Stimulated activated CD4-positive, alpha-beta T cell treated with anti-CD3 and anti-CD28 coated beads, TNF-alpha, amount 100 ng/mL, for 4 hours (primary cell): ENCODE measurements around the gene PI4KA.
"Not testable (repeated sequence)": the region's sequence is repeated elsewhere in the genome, so short reads cannot be mapped to it uniquely, and the experiment has no call there.

Experiments
- DNase-seq, 3 experiments: peaks; one replicate each; pipeline ENCODE4 v3.0.0-alpha.2; 2020; ENCODE audit warnings: low read depth in 3 of 3

Gene PI4KA

DNA sequence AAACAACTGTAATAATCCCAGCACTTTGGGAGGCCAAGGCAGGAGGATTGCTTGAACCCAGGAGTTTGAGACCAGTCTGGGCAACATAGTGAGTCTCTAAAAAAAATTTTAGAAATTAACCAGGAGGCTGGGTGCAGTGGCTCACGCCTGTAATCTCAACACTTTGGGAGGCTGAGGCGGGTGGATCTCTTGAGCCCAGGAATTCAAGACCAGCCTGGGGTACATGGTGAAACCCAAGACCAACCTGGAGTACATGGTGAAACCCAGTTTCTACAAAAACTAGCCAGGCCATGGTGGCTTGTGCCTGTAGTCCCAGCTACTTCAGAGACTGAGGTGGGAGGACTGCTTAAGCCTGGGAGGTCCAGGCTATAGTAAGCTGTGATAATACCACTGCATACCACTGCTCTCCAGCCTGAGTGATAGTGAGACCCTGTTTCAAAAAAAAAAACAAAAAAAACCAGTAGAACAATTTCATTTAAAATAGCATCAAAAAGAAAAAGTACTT lies 11.2 kb downstream of the PI4KA start:
- no peak for DNase-seq

DNA sequence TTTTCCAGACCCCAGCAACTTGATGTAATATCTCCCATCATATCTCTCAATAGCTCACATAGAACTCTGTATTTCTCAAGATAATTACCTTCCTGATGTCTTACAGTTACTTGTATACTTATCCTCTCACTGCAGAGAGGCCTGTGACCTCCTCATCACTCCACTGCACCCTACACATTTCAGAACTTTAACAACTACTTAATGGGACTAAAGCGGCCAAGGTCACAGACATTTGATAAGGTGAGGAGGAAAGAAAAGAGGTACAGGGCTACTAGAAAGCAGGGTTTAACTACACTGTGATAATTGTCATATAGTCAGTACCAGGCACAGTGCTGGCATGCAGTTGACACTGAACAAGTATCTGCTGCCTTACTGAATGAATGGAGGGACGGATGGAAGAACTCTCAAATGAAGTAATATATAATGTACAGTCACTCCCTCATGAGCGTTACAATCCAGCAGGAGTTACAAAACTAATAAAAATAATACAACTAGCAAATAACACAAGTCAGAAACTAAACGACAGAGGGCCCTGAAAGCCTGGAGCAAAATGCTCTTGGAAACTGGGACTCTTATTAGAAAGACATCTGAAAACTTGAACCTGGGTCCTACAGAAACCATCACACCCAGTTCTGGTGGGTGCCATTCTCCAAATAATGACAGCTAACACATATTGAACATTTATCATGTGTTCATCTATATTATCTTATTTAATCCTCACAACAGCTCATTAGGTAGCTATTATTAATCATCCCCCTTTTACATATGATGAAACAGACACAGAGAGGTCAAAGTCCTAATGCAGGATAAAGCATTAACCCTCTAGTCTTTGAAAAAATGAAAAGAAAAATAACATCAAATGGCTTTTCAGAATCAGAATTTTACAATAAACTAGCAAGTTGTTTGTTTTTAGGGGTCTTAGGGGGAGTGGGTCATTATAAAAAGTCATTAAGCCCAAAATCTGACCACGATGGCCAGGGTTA lies 14.3 kb downstream of the PI4KA start:
- no peak for DNase-seq

DNA sequence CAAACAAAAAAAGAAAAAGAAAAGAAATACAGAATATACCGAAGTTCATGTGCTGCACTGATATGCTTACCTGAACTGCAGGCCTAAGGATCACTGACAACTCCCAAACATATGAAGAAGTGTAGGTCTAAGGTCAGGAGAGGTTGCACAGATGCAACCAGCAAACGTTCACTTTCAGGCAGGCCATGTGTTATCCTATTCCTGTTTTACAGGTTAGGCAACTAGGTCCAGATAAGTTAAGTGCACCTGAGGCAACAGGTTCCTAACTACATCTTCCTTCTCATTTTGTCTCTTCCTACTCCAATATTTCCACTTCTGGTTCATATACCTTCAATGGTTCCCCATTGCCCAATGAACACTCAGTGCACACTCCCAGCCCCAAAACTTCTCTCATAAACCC lies 15.1 kb downstream of the PI4KA start:
- DNase-seq, result no peak

DNA sequence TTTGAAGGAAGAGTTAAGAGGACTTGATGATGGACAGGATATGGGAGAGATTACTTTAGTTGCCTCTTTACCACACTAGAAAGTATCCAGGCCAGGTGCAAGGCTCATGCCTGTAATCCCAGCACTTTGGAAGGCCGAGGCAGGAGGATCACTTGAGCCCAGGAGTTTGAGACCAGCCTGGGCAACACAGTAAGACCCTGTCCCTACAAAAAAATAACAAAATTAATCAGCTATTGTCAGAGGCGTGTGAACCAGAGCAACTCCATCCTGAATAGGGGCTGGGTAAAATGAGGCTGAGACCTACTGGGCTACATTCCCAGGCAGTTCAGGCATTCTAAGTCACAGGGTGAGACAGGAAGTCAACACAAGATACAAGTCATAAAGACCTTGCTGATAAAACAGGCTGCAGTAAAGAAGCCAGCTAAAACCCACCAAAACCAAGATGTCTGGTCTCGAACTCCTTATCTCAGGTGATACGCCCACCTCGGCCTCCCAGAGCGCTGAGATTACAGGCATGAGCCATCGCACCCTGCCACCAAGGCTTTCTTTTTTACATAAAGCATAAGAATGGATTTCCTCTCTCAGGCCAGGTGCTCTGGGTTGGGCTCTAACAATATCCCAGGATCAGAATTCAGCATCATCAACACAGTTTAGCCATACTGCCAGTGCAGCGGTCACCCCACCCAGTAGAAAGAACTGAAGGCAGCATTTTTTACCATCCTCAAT lies 17.8 kb downstream of the PI4KA start:
- DNase-seq, result no peak

DNA sequence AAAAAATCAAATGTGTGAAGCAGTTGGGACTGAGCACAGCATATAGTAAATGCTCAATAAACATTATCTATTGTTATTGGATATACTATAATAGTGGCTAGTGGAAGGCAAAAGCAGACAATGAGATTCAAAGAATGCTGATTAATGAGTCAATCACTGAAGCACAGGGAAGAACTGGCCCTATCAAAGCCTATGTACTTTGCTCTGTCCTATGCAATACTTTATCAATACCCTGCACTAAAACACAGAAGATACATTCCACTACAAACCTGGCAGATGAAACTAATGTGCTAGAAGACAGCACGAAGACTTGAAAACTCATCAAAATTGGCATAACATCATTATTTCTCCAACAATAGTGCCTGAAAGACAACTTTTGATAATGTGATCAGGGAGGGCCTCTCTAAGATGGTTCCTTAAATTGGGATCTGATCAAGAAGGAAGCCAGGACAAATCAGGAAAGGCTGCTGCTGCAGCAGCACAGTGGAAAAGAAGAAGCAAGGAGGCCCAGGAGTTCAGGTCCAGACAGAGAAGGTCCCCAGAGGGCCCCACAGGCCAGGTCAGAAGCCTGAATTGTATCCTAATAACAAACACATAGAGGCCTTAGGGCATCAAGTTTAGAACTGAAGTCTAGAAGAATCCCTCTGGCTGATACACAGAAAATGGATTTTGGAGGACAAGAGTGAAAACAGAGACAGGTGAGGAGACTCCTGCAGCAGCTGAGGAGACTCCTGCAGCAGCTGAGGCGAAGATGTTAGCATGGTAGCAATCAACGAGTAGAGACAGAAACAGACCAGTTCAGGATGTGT lies 18.6 kb downstream of the PI4KA start:
- DNase-seq, result no peak

DNA sequence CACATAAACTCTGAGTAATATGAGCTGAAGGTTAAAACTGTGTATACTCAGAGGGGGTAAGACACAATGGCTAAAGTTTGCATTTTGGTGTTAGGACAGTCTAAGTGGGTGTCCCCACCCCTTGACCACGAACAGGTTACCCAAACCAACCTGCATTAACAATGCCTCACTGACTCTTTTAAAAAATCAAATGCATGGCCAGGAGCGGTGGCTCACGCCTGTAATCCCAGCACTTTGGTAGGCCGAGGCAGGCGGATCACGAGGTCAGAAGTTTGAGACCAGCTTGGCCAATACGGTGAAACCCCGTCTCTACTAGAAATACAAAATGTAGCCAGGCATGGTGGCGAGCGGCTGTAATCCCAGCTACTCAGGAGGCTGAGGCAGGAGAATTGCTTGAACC lies 19.3 kb downstream of the PI4KA start:
- not testable (repeated sequence) for DNase-seq

DNA sequence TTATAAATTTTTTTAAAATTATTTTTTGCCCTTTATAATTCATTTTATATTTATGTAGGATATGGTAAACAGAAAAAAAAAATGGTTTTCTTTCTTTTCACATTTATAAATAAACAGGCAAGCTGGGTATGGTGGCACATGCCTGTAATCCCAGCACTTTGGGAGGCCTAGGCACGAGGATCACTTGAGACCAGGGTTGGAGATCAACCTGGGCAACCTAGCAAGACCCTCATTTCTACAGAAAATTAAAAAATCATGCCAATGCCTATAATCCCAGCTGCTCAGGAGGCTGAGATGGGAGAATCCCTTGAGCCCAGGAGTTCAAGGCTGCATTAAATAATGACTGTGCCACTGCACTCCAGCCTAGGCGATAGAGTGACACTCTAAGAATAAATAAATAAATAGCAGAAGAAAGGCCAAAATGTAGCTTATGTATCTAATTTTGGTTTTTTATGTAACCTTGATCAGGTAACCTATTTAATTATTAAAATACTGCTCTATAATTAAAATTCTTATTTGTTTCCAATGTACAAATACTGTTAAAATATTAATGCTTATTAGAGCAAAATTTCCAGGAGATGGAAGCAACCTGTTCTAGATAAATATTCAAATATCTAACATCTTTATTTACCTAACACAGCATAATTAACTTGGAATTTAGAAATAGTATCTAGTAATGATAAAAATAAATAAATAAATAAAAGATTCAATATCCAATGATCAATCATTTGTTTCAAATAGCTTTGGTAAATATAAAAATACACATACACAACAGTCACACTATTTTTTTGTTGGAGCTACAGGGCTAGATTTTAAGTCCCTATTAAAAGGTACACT lies 21.4 kb downstream of the PI4KA start:
- DNase-seq, result no peak

DNA sequence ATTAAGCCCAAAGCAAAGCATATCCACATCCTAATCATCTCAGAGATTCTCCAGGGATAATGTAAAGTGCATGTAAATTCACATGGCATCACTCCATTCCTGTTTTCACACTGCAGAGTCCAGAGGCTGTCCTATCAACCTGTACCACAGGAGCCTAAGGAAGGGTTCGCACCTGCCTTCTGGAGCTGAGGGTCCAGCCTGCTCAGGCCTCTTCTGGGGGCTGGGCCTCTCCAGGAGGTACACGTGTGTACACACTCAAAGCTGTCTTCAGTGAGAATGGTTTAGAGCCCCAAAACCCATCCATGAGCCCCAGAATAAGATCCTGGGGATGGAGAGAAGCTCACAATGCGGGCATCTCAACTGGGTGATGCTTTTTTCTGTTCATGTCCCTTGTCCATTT lies 23.9 kb downstream of the PI4KA start:
- no peak for DNase-seq

DNA sequence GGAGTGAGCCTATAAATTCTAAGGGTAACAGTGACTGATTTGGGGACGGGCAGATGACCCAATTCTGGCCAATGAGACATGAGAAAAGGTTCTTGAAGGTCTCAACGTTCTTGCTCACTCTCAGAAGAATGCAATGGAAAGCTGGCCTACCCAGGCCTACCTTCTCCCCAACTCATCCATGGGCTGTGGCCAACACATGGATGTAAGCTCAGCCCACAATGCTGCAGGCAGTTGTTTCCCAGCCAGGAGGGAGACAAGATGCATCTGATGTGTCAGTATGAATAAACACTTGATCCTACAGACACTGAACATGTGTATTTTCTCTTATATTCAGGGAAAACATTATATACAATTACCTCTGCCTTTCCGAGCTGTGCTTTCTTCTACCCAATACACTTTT lies 24.4 kb downstream of the PI4KA start:
- no peak for DNase-seq

DNA sequence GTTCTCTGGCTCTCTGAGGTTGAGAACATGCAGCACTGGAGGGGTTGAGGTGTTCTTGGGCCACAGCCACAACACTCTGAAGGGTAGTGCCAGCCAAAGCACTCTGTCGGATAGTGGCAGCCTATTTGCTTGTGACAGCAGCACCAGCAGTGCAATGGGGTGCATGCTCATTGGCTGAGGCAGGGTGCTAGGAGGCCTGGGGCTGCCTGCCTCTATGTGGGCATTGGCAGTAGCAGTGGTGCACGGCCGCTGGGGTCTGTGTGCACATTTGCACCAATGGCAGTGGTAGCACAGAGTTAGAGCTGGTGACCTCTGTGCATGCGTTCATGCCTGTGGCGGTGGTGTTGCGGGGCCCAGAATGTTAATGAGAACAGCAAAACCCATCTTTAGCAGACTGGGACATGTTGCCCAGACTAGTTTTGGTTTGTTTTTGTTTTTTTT lies 25.4 kb downstream of the PI4KA start:
- no peak for DNase-seq

DNA sequence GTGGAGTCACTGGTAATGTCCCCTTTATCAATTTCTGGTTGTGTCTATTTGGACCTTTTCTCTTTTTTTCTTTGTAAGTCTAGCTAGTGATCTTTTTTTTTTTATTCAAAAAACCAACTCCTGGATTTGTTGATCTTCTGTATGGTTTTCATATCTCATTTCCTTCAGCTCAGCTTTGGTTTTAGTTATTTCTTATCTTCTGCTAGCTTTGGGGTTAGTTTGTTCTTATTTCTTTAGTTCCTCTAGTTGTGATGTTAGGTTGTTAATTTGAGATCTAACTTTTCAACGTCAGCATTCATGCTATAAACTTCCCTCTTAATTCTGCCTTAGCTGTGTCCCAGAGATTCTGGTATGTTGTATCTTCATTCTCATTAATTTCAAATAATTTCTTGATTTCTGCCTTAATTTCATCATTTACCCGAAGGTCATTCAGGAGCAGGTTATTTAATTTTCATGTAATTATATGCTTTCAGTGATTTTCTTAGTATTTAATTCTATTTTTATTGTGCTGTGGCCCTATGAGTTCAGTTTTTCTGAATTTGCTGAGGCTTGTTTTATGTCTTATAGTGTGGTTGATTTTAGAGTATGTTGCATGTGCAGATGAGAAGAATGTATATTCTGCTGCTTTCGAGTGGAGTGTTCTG lies 29.0 kb downstream of the PI4KA start:
- no peak for DNase-seq

DNA sequence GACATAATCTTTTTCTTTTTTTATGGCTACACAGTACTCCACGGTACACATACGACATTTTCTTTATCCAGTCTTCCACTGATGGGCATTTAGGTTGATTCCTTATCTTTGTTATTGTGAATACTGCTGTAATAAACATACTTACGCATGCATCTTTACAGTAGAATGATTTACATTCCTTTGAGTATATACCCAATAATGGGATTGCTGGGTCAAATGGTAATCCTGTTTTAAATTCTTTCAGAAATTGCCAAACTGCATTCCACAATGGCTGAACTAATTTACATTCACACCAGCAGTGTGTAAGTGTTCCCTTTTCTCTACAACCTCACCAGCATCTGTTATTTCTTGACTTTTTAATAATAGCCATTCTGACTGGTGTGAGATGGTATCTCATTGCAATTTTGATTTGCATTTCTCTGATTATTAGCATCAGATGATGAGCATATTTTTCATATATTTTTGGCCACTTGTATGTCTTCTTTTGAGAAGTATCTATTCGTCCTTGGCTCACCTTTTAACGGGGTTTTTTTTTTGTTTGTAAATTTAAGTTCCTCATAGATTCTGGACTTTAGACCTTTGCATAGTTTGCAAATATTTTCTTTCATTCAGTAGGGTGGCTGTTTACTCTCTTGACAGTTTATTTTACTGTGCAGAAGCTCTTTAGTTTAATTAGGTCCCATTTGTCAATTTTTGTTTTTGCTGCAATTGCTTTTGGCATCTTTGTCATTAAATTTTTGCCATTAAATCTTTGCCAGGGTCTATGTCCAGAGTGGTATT lies 32.0 kb downstream of the PI4KA start:
- not testable (repeated sequence) for DNase-seq

DNA sequence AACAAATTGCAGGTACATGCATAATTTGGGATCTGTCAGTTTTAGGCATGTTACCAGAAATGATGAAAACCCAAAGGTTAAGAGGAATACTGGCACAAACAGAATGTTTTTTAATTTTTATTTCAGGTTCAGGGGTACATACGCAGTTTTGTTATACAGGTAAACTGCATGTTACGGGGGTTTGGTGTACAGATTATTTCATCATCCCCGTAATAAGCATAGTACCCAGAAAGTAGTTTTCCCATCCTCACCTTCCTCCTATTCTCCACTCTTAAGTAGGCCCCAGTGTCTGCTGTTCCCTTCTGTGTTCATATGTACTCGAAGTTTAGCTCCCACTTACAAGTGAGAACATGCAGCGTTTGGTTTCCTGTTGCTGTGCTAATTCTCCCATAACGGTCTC lies 33.0 kb downstream of the PI4KA start:
- no peak for DNase-seq

DNA sequence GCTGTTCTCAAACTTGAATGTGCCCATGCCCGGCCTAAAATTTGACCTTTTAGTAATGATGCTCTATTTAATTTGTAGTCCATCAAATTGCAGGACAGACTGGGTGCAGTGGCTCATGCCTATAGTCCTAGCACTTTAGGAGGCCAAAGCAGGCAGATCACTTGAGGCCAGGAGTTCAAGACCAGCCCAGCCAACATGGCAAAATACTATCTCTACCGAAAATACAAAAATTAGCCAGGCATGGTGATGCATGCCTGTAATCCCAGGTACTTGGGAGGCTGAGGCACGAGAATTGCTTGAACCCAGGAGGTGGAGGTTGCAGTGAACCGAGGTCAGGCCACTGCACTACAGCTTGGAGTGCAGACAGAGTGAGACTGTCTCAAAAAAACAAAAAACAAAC lies 33.4 kb downstream of the PI4KA start:
- not testable (repeated sequence) for DNase-seq

DNA sequence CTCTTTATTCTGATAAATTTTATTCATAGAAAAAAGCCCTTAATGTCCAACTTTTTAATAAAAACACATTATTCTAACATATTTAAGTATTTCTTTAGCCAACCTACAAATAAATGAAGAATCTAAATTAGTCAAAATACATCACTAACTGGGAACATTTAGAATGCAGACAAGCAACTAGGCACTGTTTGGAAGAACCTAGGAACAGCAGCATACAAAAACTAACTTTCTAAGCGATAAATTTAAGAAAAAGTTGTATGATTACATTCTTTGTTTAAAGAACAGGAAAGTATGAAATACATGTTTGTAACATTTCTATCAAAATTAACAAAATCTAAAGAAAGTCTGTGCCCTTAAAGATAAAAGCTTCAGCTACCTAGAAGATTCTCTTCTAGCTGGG lies 35.3 kb downstream of the PI4KA start:
- DNase-seq, result no peak

DNA sequence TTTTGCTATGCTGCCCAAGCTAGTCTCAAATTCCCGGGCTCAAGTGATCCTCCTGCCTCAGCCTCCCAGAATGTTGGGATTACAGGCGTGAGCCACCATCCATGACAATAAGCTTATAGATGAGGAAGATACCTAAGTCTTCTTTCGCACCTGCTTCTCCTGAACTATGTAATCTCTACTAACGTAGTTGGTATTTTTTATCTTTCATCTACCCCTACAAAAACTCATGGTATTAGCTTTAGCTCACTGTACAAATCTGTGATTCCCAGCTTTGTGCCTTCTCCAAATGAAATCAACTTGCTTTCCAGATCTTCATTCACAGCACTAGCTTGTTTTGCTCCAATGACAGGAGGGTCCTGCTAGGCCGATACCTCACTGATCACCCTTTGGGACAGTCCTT lies 36.4 kb downstream of the PI4KA start:
- no peak for DNase-seq

DNA sequence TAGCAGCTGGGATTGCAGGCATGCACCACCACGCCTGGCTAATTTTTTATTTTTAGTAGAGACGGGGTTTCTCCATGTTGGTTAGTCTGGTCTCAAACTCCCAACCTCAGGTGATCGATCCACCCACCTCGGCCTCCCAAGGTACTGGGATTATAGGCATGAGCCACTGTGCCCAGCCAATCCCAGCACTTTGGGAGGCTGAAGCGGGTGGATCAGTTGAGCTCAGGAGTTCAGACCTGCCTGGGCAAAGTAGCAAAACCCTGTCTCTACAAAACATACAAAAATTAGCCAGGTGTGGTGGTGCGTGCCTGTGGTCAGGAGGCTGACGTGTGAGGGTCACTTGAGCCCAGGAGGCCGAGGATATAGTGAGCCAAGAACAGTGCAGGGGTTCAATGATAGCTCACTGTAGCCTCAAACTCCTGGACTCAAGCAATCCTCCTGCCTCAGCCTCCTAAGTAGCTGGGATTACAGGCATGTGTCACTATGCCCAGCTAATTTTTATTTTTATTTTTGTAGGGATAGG lies 36.8 kb downstream of the PI4KA start:
- not testable (repeated sequence) for DNase-seq

DNA sequence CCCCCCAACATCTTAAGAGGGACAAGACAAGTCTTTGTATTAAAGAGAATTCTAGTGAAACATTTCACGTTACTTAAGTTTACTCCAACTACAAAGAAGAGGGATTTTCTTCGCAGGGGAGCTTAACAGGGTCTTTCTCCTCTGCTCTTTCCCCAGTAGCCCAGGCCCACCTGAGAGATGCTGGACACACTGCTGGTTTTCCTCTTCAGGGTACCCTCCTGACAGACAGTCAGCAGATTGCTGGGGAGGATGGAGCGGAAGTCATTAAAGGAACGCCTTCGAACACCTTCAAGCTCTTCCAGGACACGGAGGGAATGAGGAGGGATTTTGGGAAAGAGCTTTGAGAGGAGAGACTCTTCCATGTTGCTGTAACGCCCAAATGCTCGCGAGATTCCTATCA lies 39.1 kb downstream of the PI4KA start:
- DNase-seq, result no peak

DNA sequence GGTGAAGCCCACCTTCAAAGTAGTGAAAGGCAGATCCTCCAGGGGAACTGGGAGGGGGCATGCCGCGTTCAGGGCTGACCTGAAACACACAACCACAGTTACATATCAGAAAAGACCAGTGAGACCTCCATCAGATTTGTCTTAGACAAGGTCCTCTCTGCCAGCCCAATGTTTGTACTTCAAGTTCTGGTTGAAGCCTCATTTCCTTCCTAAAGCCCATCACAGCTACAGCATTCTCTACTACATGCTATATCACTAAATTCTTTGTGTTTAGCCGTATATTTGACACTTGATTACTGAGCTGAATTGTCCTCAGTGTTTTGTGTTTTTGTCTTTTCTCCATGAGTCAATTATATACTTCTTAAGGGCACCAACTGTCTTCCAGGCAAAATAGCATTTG lies 40.1 kb downstream of the PI4KA start:
- no peak for DNase-seq
